SK-N-MC (cell line): Measurements from ENCODE around the gene HES6.

Experiments used
- EZH2 ChIP-seq: fragments of 200-600 bp; sonication (generic); IDR thresholded peaks from one replicate; pipeline ENCODE4 v1.6.1; 2017; ENCODE audit warnings: antibody characterized with exemption
- POLR2AphosphoS5 ChIP-seq: IDR thresholded peaks from 2 replicates; pipeline ENCODE4 v1.6.1; 2012; ENCODE audit warnings: mild to moderate bottlenecking, low read depth, low read length, borderline replicate concordance

GRCh38 chr2:238235856-238236255 is 4.0 kb downstream of the HES6 start:
- TF ChIP-seq EZH2 (no peak), POLR2AphosphoS5 (no peak)
